Activated CD4-positive, alpha-beta memory T cell treated with anti-CD3 and anti-CD28 coated beads for 36 hours (primary cell): Measurements from ENCODE around the gene DNAH6. TPM values are rescaled to one million over a fixed set of nuclear protein-coding genes. Genes with fewer than 3 reads are reported as not detected.
A peak's percentile ranks its signal among the peaks of the same experiment; 100 is the strongest.

ENCODE experiments used
- CTCF ChIA-PET: fragments of 350-600 bp; sonication (Branson Sonifier 250); formaldehyde crosslinking; loops from one replicate; lab custom pipeline; 2021; ENCODE audit warnings: antibody characterized with exemption, inconsistent platforms; lab: Charles Lee
- POLR2A ChIA-PET: fragments of 350-600 bp; sonication (Branson Sonifier 250); formaldehyde crosslinking; loops from one replicate; lab custom pipeline; 2021; ENCODE audit warnings: antibody characterized with exemption; lab: Charles Lee
- DNase-seq: peaks from one replicate; pipeline ENCODE4 v3.0.0-alpha.2; 2020
- H3K27ac Mint-ChIP-seq: one replicate; pipeline ENCODE4 v1.8.0; 2021; ENCODE audit warnings: mixed read lengths
- H3K27me3 Mint-ChIP-seq: one replicate; pipeline ENCODE4 v1.8.0; 2021; ENCODE audit warnings: mixed read lengths
- H3K36me3 Mint-ChIP-seq: one replicate; pipeline ENCODE4 v1.8.0; 2021; ENCODE audit warnings: mixed read lengths
- H3K4me1 Mint-ChIP-seq: one replicate; pipeline ENCODE4 v1.8.0; 2021; ENCODE audit warnings: low read depth, mixed read lengths
- H3K4me3 Mint-ChIP-seq: one replicate; pipeline ENCODE4 v1.8.0; 2021; ENCODE audit warnings: mild to moderate bottlenecking, mixed read lengths
- H3K9me3 Mint-ChIP-seq: one replicate; pipeline ENCODE4 v1.8.0; 2021; ENCODE audit warnings: mixed read lengths
- intact Hi-C: fragments of 100-400 bp; cut with micrococcal nuclease; formaldehyde crosslinking; loops from one replicate; pipeline ENCODE4 v1.15.1; 2023
- total RNA-seq, 2 experiments: library from RNA; stranded (reverse); gene quantifications; one replicate each; pipeline ENCODE4 v1.2.3, GENCODE V29; 2021

The DNAH6 gene
- total RNA-seq, 2 experiments from 2014 or later, result 0.33 to 0.85 TPM

DNA sequence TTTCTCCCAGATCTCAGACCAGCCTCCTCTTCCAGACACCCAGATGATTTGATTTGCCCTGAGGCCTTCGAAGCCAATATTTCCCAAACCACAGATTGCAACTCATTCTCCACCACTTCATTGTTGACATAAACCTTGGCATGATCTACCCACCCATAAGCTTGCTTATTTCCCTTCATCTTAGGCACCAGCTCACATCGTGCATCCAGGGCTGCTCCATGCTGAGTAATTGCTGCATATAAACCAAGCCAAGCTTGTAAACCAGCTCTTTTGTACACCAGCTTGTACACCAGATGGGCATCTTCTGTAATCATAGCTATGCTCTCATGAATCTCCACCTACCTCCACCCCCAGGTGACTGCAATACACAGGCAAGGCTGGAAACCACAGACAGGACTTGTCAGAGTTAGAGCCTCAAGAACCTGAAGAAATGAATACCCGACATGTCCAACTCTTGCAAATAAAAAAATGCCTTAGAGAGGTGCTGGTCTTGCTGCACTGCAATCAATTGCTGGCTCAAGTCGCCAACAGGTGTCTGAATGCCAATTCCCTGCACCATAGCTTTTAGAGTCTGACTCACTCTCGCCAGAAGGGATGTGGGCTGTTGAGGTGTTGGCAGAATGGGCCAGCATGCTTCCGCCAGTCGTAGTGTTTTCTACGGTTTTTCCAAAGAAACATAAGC is 333.1 kb downstream of the DNAH6 start:
- POLR2A ChIA-PET, result interaction anchor here (0.6 to 1.2 kb wide), 3 partner anchors 15 to 358 kb away, joined by 3 read pairs; no protein-coding TSS in a partner anchor
- Mint-ChIP-seq H3K27ac (peak overlapping the region; percentile 84), H3K36me3 (peaks cover 28% of the 10 kb centered on the region)

DNA sequence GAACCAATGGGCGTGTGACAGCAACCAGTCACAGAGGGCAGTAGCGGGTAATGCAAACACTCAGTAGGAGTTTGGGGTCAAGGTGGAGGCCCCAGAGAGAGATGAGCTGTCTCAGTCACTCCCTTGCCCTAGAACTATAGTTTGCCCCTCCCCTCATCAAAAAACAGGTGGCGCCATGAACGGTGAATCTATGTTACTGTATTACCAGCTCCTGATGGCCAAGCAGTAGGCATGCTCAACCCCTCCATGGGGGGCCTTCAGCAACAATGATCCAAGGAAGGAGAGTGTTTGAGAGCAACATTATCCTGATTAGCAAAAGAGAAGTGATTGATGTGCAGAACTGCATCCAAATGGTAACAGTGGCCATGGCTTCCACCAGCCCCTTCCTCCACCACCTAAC is 334.2 kb downstream of the DNAH6 start:
- Mint-ChIP-seq H3K4me3 (no peak overlapping the region), H3K27me3 (no peaks in the 10 kb centered on the region), H3K4me1 (peaks cover 86% of the 10 kb centered on the region), H3K27ac (peak overlapping the region; percentile 84), H3K36me3 (peaks cover 30% of the 10 kb centered on the region), H3K9me3 (peaks cover 23% of the 10 kb centered on the region)
- POLR2A ChIA-PET, result no interaction called here
- intact Hi-C loops, result no loop called here
- DNase-seq, result no peak
- CTCF ChIA-PET, result interaction anchor here (1.0 to 4.8 kb wide), 7 partner anchors 9 to 75 kb away, joined by 3 to 33 read pairs (median 4); no protein-coding TSS in a partner anchor

More for the DNA sequence above, 333.1 kb downstream of the DNAH6 start:
- Mint-ChIP-seq H3K27me3 (no peaks in the 10 kb centered on the region), H3K4me3 (peak overlapping the region; percentile 11), H3K9me3 (peaks cover 19% of the 10 kb centered on the region), H3K4me1 (peaks cover 84% of the 10 kb centered on the region)
- CTCF ChIA-PET, result interaction anchor here (0.5 to 4.8 kb wide), 7 partner anchors 8 to 76 kb away, joined by 3 to 33 read pairs (median 5); no protein-coding TSS in a partner anchor
- intact Hi-C loops, result loop anchor here (2.0 kb wide), 1 partner anchor 67 kb away; no protein-coding TSS in a partner anchor
- DNase-seq, result peak; percentile 71

DNA sequence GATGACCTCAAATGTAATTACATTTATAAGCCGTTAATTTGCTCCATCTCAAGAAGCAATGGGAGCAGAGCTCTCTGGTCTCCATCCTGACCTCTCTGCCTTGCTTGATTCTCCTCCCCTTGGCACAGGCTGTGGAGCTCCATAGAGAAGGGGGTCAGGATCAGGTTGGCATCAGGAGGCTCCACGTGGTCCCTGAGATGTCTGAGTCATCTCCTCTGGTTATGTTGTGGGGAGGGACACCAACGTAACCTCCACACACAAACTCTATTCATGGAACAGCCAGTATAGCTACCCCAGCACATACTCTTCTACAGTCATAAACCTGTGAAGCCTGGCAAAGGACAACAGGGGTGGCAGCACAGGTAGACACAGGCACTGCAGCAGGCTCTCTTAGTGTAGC is 335.6 kb downstream of the DNAH6 start:
- intact Hi-C loops, result no loop called here
- Mint-ChIP-seq H3K27ac (no peak overlapping the region), H3K4me3 (no peak overlapping the region), H3K4me1 (peaks cover 86% of the 10 kb centered on the region), H3K36me3 (peaks cover 33% of the 10 kb centered on the region), H3K27me3 (no peaks in the 10 kb centered on the region), H3K9me3 (peaks cover 23% of the 10 kb centered on the region)
- POLR2A ChIA-PET, result interaction anchor here (0.5 kb wide), 1 partner anchor 84 kb away, joined by 3 read pairs; no protein-coding TSS in a partner anchor
- CTCF ChIA-PET, result interaction anchor here (1.2 to 4.8 kb wide), 3 partner anchors 10 to 74 kb away, joined by 3 to 33 read pairs (median 4); no protein-coding TSS in a partner anchor
- no peak for DNase-seq

DNA sequence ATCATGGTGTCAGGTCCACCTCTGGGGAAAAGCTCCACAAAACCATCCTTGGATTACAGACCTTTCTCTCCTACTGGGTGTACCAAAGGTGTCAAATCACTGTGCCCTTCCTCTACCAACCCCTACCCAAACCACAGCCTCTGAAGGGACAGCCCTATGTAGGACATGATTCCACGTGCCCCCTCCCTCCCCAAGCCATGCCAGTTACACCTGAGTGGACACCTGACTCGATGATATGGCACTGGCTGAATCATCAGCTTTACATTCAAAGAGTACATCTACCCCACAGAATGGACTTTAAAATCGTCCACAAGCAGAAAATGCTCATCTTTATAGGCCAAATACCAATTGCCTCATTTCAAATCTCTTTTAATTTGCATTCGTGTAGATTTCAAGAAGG is 338.6 kb downstream of the DNAH6 start:
- Mint-ChIP-seq H3K4me1 (peaks cover 90% of the 10 kb centered on the region), H3K27ac (peak overlapping the region; percentile 42), H3K36me3 (peaks cover 31% of the 10 kb centered on the region), H3K4me3 (peak overlapping the region; percentile 3), H3K27me3 (no peaks in the 10 kb centered on the region), H3K9me3 (peaks cover 23% of the 10 kb centered on the region)
- ChIA-PET POLR2A (no interaction called here), CTCF (no interaction called here)
- intact Hi-C loops, result loop anchor here (5.0 kb wide), 1 partner anchor 203 kb away; no protein-coding TSS in a partner anchor
- no peak for DNase-seq

DNA sequence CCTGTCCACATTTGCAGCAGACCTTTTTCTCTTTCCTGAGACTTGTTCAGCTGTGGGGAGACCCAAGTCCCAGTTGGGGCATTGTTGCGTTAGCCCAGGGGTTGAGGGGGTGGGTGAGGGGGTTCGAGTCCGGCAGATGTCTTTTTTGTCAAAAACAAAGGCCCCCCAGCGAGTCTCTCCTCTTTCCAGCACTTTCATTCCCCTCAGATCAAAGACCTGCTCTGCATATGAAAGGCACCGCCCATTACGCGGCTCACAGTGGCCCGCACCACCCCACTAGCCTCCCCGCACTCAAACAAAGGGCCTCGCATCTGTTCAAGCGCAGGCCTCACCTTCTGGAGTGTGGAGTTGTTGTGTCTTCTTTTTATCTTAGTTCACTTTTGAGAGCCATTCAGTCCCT is 339.4 kb downstream of the DNAH6 start:
- CTCF ChIA-PET, result no interaction called here
- Mint-ChIP-seq H3K4me1 (peaks cover 92% of the 10 kb centered on the region), H3K27me3 (no peaks in the 10 kb centered on the region), H3K27ac (peak overlapping the region; percentile 46), H3K36me3 (peaks cover 33% of the 10 kb centered on the region), H3K4me3 (peak overlapping the region; percentile 38), H3K9me3 (peaks cover 23% of the 10 kb centered on the region)
- POLR2A ChIA-PET, result no interaction called here
- no peak for DNase-seq
- intact Hi-C loops, result loop anchor here (2.0 to 5.0 kb wide), 2 partner anchors 25 to 203 kb away; partner anchors contain the start of gene TRABD2A

DNA sequence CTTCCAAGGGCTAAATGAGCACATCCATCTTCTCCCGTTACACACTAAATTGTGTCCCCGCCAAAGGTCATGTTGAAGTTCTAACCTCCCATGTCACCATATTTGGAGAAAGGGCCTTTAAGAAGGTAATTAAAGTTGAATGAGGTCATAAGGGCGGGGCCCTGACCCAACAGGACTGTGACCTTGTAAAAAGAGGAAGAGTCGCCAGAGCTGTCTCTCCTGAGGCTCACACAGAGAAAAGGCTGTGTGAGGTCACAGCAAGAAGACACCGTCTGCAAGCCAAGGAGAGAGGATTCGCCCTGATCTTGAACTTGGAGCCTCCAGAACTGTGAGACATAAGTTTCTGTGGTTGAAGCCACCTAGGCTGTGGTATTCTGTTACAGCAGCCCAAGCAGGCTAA is 340.5 kb downstream of the DNAH6 start:
- Mint-ChIP-seq H3K36me3 (peaks cover 29% of the 10 kb centered on the region), H3K9me3 (peaks cover 23% of the 10 kb centered on the region), H3K4me1 (peaks cover 91% of the 10 kb centered on the region), H3K27me3 (no peaks in the 10 kb centered on the region), H3K4me3 (no peak overlapping the region), H3K27ac (peak overlapping the region; percentile 46)
- intact Hi-C loops, result loop anchor here (1.0 to 5.0 kb wide), 3 partner anchors 10 to 204 kb away; partner anchors contain the start of gene TRABD2A
- ChIA-PET CTCF (interaction anchor here (0.9 to 2.4 kb wide), 5 partner anchors 8 to 115 kb away, joined by 3 to 9 read pairs (median 4); no protein-coding TSS in a partner anchor), POLR2A (interaction anchor here (0.9 kb wide), 1 partner anchor 16 kb away, joined by 3 read pairs; no protein-coding TSS in a partner anchor)
- peak; percentile 66 for DNase-seq

DNA sequence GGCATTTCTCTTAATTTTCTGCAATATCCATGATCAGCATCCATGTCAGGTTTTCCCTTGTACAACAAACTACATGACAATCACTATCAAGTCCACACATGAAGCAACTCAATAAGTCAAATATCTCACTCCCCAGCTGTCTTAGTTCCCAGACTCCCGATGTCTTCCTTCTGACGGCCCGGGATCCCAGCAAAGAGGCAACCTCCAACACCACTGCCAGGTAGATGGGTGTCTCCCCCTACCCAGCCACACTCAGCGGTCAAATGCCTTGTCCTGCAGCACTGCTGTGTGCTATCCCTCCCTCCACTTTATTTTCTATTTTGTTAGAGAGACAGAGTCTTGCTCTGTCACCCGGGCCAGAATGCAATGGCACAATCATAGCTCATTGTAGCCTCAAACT is 341.3 kb downstream of the DNAH6 start:
- Mint-ChIP-seq H3K27ac (peak overlapping the region; percentile 46), H3K27me3 (no peaks in the 10 kb centered on the region), H3K4me3 (no peak overlapping the region), H3K36me3 (peaks cover 23% of the 10 kb centered on the region), H3K9me3 (peaks cover 18% of the 10 kb centered on the region), H3K4me1 (peaks cover 90% of the 10 kb centered on the region)
- ChIA-PET CTCF (interaction anchor here (0.7 to 2.4 kb wide), 8 partner anchors 9 to 332 kb away, joined by 3 to 10 read pairs (median 4); no protein-coding TSS in a partner anchor), POLR2A (interaction anchor here (1.2 kb wide), 1 partner anchor 23 kb away, joined by 3 read pairs; no protein-coding TSS in a partner anchor)
- no peak for DNase-seq
- intact Hi-C loops, result loop anchor here (1.0 to 5.0 kb wide), 3 partner anchors 11 to 205 kb away; partner anchors contain the start of gene TRABD2A

DNA sequence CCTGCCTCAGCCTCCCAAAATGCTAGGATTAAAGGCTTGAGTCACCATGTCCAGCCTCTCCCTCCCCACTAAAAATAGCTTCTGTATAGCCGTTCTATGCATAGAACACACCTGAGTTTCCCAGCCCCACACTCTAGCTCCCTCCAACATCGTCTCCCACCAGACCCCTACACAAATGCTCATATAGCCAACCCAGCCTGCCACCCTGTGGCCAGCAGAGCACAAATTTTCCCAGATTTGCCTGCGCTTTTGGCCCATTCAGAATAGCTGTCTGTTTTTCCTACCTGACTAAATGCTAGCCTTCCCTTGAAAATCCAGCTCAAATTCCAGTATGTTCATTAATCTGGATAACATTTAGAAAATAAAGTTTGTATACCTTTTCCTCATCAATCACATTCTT is 341.8 kb downstream of the DNAH6 start:
- intact Hi-C loops, result loop anchor here (5.0 kb wide), 1 partner anchor 206 kb away; no protein-coding TSS in a partner anchor
- Mint-ChIP-seq H3K27ac (peak overlapping the region; percentile 46), H3K27me3 (no peaks in the 10 kb centered on the region), H3K4me3 (no peak overlapping the region), H3K4me1 (peaks cover 91% of the 10 kb centered on the region), H3K9me3 (peaks cover 12% of the 10 kb centered on the region), H3K36me3 (peaks cover 20% of the 10 kb centered on the region)
- ChIA-PET CTCF (interaction anchor here (0.7 to 2.4 kb wide), 7 partner anchors 9 to 332 kb away, joined by 3 to 10 read pairs (median 4); no protein-coding TSS in a partner anchor), POLR2A (interaction anchor here (0.7 to 1.2 kb wide), 2 partner anchors 22 to 258 kb away, joined by 3 read pairs; no protein-coding TSS in a partner anchor)
- no peak for DNase-seq

DNA sequence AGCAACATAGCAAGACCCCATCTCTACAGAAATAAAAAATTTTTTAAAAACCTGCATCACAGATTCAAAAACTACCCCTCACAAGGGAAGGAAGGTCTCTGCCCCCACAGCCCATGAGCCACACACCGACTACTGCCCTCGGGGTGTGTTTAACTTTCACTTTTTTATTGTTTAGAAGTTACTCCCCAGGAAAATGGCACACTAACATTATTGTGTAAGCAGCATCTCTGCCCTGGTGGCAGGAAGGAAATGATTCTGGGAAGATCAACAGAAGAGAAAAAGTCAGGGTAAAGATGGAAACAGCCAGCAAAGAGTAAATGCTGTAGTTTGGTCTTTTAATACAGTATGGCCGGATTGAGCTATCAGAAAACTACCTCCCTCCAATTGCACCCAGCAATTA is 342.6 kb downstream of the DNAH6 start:
- H3K9me3 Mint-ChIP-seq, result peaks cover 9% of the 10 kb centered on the region
- peak overlapping the region; percentile 55 for H3K27ac Mint-ChIP-seq
- ChIA-PET POLR2A (no interaction called here), CTCF (interaction anchor here (1.5 to 2.4 kb wide), 2 partner anchors 8 to 118 kb away, joined by 4 to 9 read pairs; no protein-coding TSS in a partner anchor)
- no peaks in the 10 kb centered on the region for H3K27me3 Mint-ChIP-seq
- peak overlapping the region; percentile 1 for H3K4me3 Mint-ChIP-seq
- DNase-seq, result no peak
- intact Hi-C loops, result loop anchor here (5.0 kb wide), 1 partner anchor 207 kb away; no protein-coding TSS in a partner anchor
- peaks cover 16% of the 10 kb centered on the region for H3K36me3 Mint-ChIP-seq
- peaks cover 90% of the 10 kb centered on the region for H3K4me1 Mint-ChIP-seq

DNA sequence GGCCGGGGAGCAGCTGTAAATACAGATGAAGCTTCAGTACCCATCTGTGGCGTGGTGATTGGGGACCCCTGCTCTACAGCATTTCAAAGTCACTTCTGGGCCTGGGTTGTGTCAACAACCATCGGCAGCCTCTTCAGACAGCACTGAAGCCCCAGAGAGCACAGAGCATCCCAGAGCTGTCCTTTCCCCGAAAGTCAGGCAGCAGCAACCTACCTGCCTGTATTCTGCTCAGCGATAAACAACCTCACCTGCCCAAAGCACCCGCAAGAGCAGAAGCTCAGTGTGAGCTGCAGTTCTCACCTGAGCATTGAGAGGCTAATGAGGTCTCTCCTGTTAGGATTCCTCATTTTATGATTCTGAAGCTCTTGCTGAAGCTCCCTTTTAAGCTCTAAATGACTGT is 345.2 kb downstream of the DNAH6 start:
- H3K27me3 Mint-ChIP-seq, result no peaks in the 10 kb centered on the region
- H3K36me3 Mint-ChIP-seq, result peaks cover 9% of the 10 kb centered on the region
- peak overlapping the region; percentile 64 for H3K27ac Mint-ChIP-seq
- intact Hi-C loops, result no loop called here
- CTCF ChIA-PET, result interaction anchor here (0.8 to 2.6 kb wide), 6 partner anchors 10 to 64 kb away, joined by 3 to 7 read pairs (median 4); no protein-coding TSS in a partner anchor
- POLR2A ChIA-PET, result interaction anchor here (0.6 to 1.1 kb wide), 2 partner anchors 19 to 64 kb away, joined by 3 to 4 read pairs; no protein-coding TSS in a partner anchor
- H3K9me3 Mint-ChIP-seq, result no peaks in the 10 kb centered on the region
- no peak for DNase-seq
- H3K4me3 Mint-ChIP-seq, result no peak overlapping the region
- peaks cover 90% of the 10 kb centered on the region for H3K4me1 Mint-ChIP-seq

DNA sequence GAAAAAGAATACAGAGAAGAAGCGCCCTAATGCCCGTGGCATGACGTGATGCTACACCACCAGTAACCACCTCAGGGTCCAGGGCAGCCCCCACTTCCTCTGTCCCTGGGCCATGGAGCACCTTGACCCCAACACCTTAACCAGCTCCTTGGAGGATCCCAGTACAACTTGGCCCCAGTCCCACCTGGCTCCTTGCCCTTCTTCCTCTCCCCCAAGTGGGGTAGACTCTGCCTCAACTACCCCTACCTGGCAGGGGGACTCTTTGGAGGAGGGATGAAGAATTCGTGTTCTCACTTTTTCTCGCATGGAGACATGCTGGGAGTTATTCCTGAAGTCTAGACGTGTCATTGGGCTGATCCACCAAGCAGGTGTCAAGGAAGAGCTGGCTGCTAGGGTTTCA is 345.7 kb downstream of the DNAH6 start:
- Mint-ChIP-seq H3K4me1 (peaks cover 90% of the 10 kb centered on the region), H3K36me3 (peaks cover 6% of the 10 kb centered on the region), H3K27ac (peak overlapping the region; percentile 64), H3K4me3 (no peak overlapping the region), H3K9me3 (no peaks in the 10 kb centered on the region), H3K27me3 (no peaks in the 10 kb centered on the region)
- intact Hi-C loops, result no loop called here
- no peak for DNase-seq
- POLR2A ChIA-PET, result interaction anchor here (0.6 to 1.1 kb wide), 2 partner anchors 19 to 64 kb away, joined by 3 to 4 read pairs; no protein-coding TSS in a partner anchor
- CTCF ChIA-PET, result interaction anchor here (0.8 to 2.6 kb wide), 5 partner anchors 11 to 64 kb away, joined by 3 to 7 read pairs (median 4); no protein-coding TSS in a partner anchor
